ENCODE data around the gene BMPER. TPM values are rescaled to one million over a fixed set of nuclear protein-coding genes. Genes with fewer than 3 reads are reported as not detected.

The BMPER gene
- total and polyA plus RNA-seq, 2 of the 8 experiments (the other 6 are each of a cell fraction or from before 2014, with no cell fraction given) = 0.33 to 0.69 TPM

DNA sequence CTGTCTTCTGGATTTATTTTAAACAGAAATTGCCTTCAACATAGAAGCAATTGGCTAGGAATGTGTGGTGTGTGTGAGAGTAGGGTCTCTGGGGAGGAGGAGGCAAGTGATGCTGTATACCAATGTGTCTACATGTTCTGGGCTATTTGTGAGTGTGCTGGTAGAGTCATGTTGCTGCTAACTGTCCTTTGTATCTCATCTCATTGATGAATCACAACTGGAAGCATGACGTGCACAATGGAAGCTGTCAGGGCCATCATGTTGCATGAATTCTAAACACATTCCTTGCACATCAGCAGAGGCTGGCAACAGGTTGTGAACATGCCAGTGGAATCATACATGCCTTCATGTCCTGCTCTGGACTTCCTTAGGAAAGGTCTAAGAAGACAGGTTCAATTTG, 199.7 kb downstream of the BMPER start (continued):
- no peak for TF ChIP-seq RXRA (IDR thresholded peaks at IDR 0.05; ENCODE audit: insufficient read depth, low read depth, low read length)
- TF ChIP-seq JUND (IDR thresholded peaks at IDR 0.05; ENCODE audit: low read length) = no peak
- TF ChIP-seq TCF12 (IDR thresholded peaks at IDR 0.05; ENCODE audit: low read depth, low read length) = no peak
- TF ChIP-seq USF2 (IDR thresholded peaks at IDR 0.05; ENCODE audit: low read length) = no peak

Measured in H1 (cell line).